ENCODE measurements around the gene NEGR1. TPM values are rescaled to one million over a fixed set of nuclear protein-coding genes. Genes with fewer than 3 reads are reported as not detected.

The NEGR1 gene
- total RNA-seq, 1 experiment from 2014 or later: 19.2 TPM

DNA sequence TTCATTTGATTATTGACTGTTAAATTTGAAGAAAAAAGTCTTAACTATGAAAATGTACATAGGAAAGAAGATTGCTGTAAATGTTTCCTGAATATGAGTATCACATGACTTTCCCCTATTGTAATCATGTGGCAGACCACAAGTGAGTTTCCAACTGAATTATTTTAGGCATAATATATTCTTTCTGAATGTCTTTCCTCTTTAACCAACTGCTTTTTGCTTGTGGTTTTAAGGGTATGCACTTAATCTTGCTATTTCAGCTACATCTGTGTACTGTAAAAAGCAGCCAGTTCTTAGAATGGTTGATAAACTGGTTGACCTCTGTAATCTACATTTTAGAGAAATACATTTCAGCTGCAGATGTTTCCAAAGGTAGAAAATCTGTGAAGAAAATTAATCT is 400.7 kb downstream of the NEGR1 start:
- no peak overlapping the region for H3K4me3 Mint-ChIP-seq (ENCODE audit: low read depth, unreplicated experiment)
- TF ChIP-seq, protein P1, sequence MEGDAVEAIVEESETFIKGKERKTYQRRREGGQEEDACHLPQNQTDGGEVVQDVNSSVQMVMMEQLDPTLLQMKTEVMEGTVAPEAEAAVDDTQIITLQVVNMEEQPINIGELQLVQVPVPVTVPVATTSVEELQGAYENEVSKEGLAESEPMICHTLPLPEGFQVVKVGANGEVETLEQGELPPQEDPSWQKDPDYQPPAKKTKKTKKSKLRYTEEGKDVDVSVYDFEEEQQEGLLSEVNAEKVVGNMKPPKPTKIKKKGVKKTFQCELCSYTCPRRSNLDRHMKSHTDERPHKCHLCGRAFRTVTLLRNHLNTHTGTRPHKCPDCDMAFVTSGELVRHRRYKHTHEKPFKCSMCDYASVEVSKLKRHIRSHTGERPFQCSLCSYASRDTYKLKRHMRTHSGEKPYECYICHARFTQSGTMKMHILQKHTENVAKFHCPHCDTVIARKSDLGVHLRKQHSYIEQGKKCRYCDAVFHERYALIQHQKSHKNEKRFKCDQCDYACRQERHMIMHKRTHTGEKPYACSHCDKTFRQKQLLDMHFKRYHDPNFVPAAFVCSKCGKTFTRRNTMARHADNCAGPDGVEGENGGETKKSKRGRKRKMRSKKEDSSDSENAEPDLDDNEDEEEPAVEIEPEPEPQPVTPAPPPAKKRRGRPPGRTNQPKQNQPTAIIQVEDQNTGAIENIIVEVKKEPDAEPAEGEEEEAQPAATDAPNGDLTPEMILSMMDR (IDR thresholded peaks at IDR 0.05; ENCODE audit: unreplicated experiment): no peak
- peaks cover 2% of the 10 kb centered on the region for H3K9me3 Mint-ChIP-seq (ENCODE audit: low read depth, unreplicated experiment)
- CTCF ChIA-PET: no interaction called here
- no TSS peak for BruUV-seq (replicated peaks)
- H3K4me1 Mint-ChIP-seq (ENCODE audit: low read depth, unreplicated experiment): no peaks in the 10 kb centered on the region
- H3K27ac Mint-ChIP-seq (ENCODE audit: unreplicated experiment): no peak overlapping the region
- intact Hi-C loops (cut with micrococcal nuclease; ENCODE audit: unreplicated experiment): no loop called here
- no peaks in the 10 kb centered on the region for H3K27me3 Mint-ChIP-seq (ENCODE audit: unreplicated experiment)
- no peak for DNase-seq
- H3K36me3 Mint-ChIP-seq (ENCODE audit: insufficient read depth, unreplicated experiment): no peaks in the 10 kb centered on the region

DNA sequence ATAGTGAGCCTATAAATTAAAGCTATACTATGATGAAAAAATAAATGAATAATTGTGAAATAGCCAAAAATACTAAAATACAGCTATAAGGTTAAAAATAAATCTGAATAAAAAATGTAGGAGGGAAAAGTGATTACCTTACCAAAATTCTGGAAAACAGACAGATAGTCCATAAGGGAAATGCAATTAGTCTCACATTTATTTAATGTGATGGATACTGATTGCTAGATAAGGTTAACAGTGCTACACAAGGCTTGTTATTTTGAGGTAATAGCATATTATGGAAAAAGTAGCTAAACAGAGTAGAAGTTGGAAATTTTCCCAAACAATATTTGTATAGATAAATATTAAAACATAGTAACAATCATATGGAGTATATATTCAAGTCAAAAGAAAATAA is 413.0 kb downstream of the NEGR1 start:
- Mint-ChIP-seq H3K4me3 (ENCODE audit: low read depth, unreplicated experiment) (no peak overlapping the region), H3K9me3 (ENCODE audit: low read depth, unreplicated experiment) (no peaks in the 10 kb centered on the region), H3K4me1 (ENCODE audit: low read depth, unreplicated experiment) (no peaks in the 10 kb centered on the region), H3K36me3 (ENCODE audit: insufficient read depth, unreplicated experiment) (no peaks in the 10 kb centered on the region), H3K27ac (ENCODE audit: unreplicated experiment) (no peak overlapping the region), H3K27me3 (ENCODE audit: unreplicated experiment) (no peaks in the 10 kb centered on the region)
- no peak for DNase-seq
- BruUV-seq (replicated peaks): no TSS peak
- CTCF ChIA-PET: no interaction called here
- TF ChIP-seq, protein P1 (IDR thresholded peaks at IDR 0.05; ENCODE audit: unreplicated experiment): no peak
- intact Hi-C loops (cut with micrococcal nuclease; ENCODE audit: unreplicated experiment): no loop called here

DNA sequence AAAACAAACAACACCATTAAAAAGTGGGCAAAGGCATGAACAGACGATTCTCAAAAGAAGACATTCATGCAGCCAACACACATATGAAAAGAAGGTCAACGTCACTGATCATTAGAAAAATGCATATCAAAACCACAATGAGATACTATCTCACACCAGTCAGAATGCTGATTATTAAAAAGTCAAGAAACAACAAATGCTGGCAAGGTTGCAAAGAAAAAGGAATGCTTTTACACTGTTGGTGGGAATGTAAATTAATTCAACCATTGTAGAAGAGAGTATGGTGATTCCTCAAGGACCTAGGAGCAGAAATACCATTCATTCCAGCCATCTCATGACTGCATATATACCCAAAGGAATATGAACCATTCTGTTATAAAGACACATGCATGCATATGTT is 419.6 kb downstream of the NEGR1 start:
- Mint-ChIP-seq H3K36me3 (ENCODE audit: insufficient read depth, unreplicated experiment) (no peaks in the 10 kb centered on the region), H3K9me3 (ENCODE audit: low read depth, unreplicated experiment) (no peaks in the 10 kb centered on the region), H3K4me3 (ENCODE audit: low read depth, unreplicated experiment) (no peak overlapping the region), H3K27ac (ENCODE audit: unreplicated experiment) (no peak overlapping the region), H3K27me3 (ENCODE audit: unreplicated experiment) (no peaks in the 10 kb centered on the region), H3K4me1 (ENCODE audit: low read depth, unreplicated experiment) (no peaks in the 10 kb centered on the region)
- DNase-seq: no peak
- intact Hi-C loops (cut with micrococcal nuclease; ENCODE audit: unreplicated experiment): no loop called here
- TF ChIP-seq, protein P1 (IDR thresholded peaks at IDR 0.05; ENCODE audit: unreplicated experiment): no peak
- CTCF ChIA-PET: no interaction called here
- BruUV-seq (replicated peaks): no TSS peak

DNA sequence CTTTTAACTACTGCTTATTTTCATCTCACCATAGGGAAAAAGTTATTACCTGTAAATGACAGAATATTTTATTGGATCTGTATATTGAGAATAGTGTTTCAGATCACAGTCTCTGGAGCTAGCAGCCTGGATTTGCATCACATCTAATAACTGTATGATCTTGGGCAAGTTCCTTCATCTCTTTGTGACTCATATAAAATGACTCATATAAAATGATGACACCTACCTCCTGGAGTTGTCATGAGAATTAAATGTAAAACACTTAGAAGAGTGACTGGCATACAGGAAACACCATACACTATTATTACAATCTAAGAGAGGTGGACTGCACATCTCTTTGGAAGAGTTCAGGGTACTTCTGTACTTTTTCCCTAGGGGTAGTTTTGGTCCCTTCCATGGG is 421.3 kb downstream of the NEGR1 start:
- no peak for DNase-seq
- no peaks in the 10 kb centered on the region for H3K27me3 Mint-ChIP-seq (ENCODE audit: unreplicated experiment)
- no peak overlapping the region for H3K27ac Mint-ChIP-seq (ENCODE audit: unreplicated experiment)
- TF ChIP-seq, protein P1 (IDR thresholded peaks at IDR 0.05; ENCODE audit: unreplicated experiment): no peak
- no TSS peak for BruUV-seq (replicated peaks)
- no peaks in the 10 kb centered on the region for H3K4me1 Mint-ChIP-seq (ENCODE audit: low read depth, unreplicated experiment)
- no peak overlapping the region for H3K4me3 Mint-ChIP-seq (ENCODE audit: low read depth, unreplicated experiment)
- intact Hi-C loops (cut with micrococcal nuclease; ENCODE audit: unreplicated experiment): no loop called here
- no peaks in the 10 kb centered on the region for H3K36me3 Mint-ChIP-seq (ENCODE audit: insufficient read depth, unreplicated experiment)
- CTCF ChIA-PET: no interaction called here
- no peaks in the 10 kb centered on the region for H3K9me3 Mint-ChIP-seq (ENCODE audit: low read depth, unreplicated experiment)

DNA sequence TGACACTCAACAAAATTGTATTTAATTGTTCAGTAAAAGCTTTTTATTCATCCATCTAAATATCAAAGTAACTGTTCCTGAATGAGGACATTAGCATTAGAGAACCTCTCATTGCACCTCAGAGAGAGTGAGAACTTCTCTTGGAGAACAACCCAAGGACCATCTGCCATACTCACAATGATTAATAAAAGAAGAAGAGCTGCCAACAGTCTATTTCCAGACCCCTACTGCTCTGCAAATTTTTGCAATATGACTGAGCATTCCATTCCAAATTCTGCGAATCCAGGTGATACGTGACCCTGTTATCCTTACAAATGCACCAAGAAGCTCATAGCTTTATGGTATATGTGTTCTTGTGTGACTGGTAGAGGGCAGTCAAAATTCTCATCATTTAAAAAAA is 422.5 kb downstream of the NEGR1 start:
- CTCF ChIA-PET: no interaction called here
- TF ChIP-seq, protein P1 (IDR thresholded peaks at IDR 0.05; ENCODE audit: unreplicated experiment): no peak
- intact Hi-C loops (cut with micrococcal nuclease; ENCODE audit: unreplicated experiment): no loop called here
- BruUV-seq (replicated peaks): no TSS peak
- no peaks in the 10 kb centered on the region for H3K36me3 Mint-ChIP-seq (ENCODE audit: insufficient read depth, unreplicated experiment)
- no peak overlapping the region for H3K4me3 Mint-ChIP-seq (ENCODE audit: low read depth, unreplicated experiment)
- H3K9me3 Mint-ChIP-seq (ENCODE audit: low read depth, unreplicated experiment): no peaks in the 10 kb centered on the region
- no peak overlapping the region for H3K27ac Mint-ChIP-seq (ENCODE audit: unreplicated experiment)
- no peak for DNase-seq
- H3K4me1 Mint-ChIP-seq (ENCODE audit: low read depth, unreplicated experiment): no peaks in the 10 kb centered on the region
- no peaks in the 10 kb centered on the region for H3K27me3 Mint-ChIP-seq (ENCODE audit: unreplicated experiment)

All from Calu3 (cell line).